GM12878 (cell line): ENCODE measurements around the gene SCUBE3. TPM values are rescaled to one million over a fixed set of nuclear protein-coding genes. Genes with fewer than 3 reads are reported as not detected.

Source experiments
- ASH2L ChIP-seq: fragments of 300-600, 200-600 bp; sonication (generic); IDR thresholded peaks from 2 replicates; pipeline ENCODE4 v1.6.1; 2017; ENCODE audit warnings: low read depth, mild to moderate bottlenecking, borderline replicate concordance
- ATF2 ChIP-seq: IDR thresholded peaks from 2 replicates; pipeline ENCODE4 v1.6.1; 2012; ENCODE audit warnings: low read length, inconsistent platforms
- CREM ChIP-seq: IDR thresholded peaks from 2 replicates; pipeline ENCODE4 v1.6.1; 2014; ENCODE audit warnings: antibody characterized with exemption, low read depth
- DPF2 ChIP-seq: fragments of 450-650 bp; IDR thresholded peaks from 2 replicates; pipeline ENCODE4 v1.6.1; 2017; ENCODE audit warnings: mild to moderate bottlenecking
- E4F1 ChIP-seq: fragments of 450-650 bp; IDR thresholded peaks from 2 replicates; pipeline ENCODE4 v1.6.1; 2018; ENCODE audit warnings: borderline replicate concordance, mild to moderate bottlenecking; ENCODE audit not compliant: partially characterized antibody
- ELK1 ChIP-seq: IDR thresholded peaks from 2 replicates; pipeline ENCODE4 v1.6.1; 2012; ENCODE audit warnings: low read depth, low read length, improper control_type of control experiment
- ESRRA ChIP-seq: IDR thresholded peaks from 2 replicates; pipeline ENCODE4 v1.6.1; 2012; ENCODE audit warnings: mild to moderate bottlenecking, low read length, improper control_type of control experiment
- FOXK2 ChIP-seq: fragments of 450-650 bp; IDR thresholded peaks from 2 replicates; pipeline ENCODE4 v1.6.1; 2017; ENCODE audit warnings: mild to moderate bottlenecking, moderate library complexity
- KAT2A ChIP-seq: conservative IDR thresholded peaks from 2 replicates; pipeline ENCODE4 v1.6.1; 2011; ENCODE audit warnings: low read depth, low read length; ENCODE audit not compliant: control insufficient read depth
- KLF5 ChIP-seq: fragments of 450-650 bp; IDR thresholded peaks from 2 replicates; pipeline ENCODE4 v1.6.1; 2014; ENCODE audit warnings: mild to moderate bottlenecking; ENCODE audit not compliant: partially characterized antibody
- LARP7 ChIP-seq: fragments of 450-650 bp; IDR thresholded peaks from 2 replicates; pipeline ENCODE4 v1.6.1; 2017; ENCODE audit warnings: mild to moderate bottlenecking
- MAX ChIP-seq: IDR thresholded peaks from 2 replicates; pipeline ENCODE4 v1.6.1; 2012; ENCODE audit warnings: low read depth, low read length, improper control_type of control experiment
- MEF2B ChIP-seq: fragments of 450-650 bp; IDR thresholded peaks from 2 replicates; pipeline ENCODE4 v1.6.1; 2018; ENCODE audit warnings: mild to moderate bottlenecking, moderate library complexity; ENCODE audit not compliant: partially characterized antibody, poor library complexity, severe bottlenecking
- MLLT1 ChIP-seq: fragments of 450-650 bp; IDR thresholded peaks from 2 replicates; pipeline ENCODE4 v1.6.1; 2016; ENCODE audit warnings: mild to moderate bottlenecking
- MYB ChIP-seq: fragments of 150-350 bp; IDR thresholded peaks from 2 replicates; pipeline ENCODE4 v1.6.1; 2014; ENCODE audit warnings: mild to moderate bottlenecking, low read depth, low read length, borderline replicate concordance
- NFXL1 ChIP-seq: fragments of 450-650 bp; IDR thresholded peaks from 2 replicates; pipeline ENCODE4 v1.6.1; 2017; ENCODE audit warnings: antibody characterized with exemption, mild to moderate bottlenecking, borderline replicate concordance
- NFYA ChIP-seq: IDR thresholded peaks from 2 replicates; pipeline ENCODE4 v1.6.1; 2011; ENCODE audit warnings: low read depth, mild to moderate bottlenecking, low read length, improper control_type of control experiment, borderline replicate concordance
- PKNOX1 ChIP-seq: fragments of 450-650 bp; IDR thresholded peaks from 2 replicates; pipeline ENCODE4 v1.6.1; 2016; ENCODE audit warnings: mild to moderate bottlenecking
- SMAD5 ChIP-seq: IDR thresholded peaks from 2 replicates; pipeline ENCODE4 v1.6.1; 2016; ENCODE audit warnings: antibody characterized with exemption, low read depth
- TAF1 ChIP-seq: IDR thresholded peaks from 2 replicates; pipeline ENCODE4 v1.6.1; 2011; ENCODE audit warnings: mild to moderate bottlenecking, low read depth, low read length, borderline replicate concordance
- polyA plus RNA-seq, 11 experiments: library from polyadenylated mRNA; depleted of rRNA in 4 of 11; unstranded in 6 of 11; stranded (reverse) in 5 of 11; fragments of >200 nt; fragmentation: Nextera tagmentation in 4 of 11; fragmentation: Illumina TruSeq in 1 of 11; extraction: Ambion mirVana in 4 of 11; extraction: Trizol in 1 of 11; gene quantifications; 1 replicate in 1 of 11; 2 replicates in 10 of 11; pipeline versions ENCODE4 v1.2.1 to v1.2.3, GENCODE V29; 2011 to 2016; ENCODE audit warnings: inconsistent platforms in 2 of 11, missing spikeins in 2 of 11, low read depth in 1 of 11
- total RNA-seq, 4 experiments: library from RNA; depleted of rRNA in 3 of 4; stranded (reverse); fragments of >200 nt in 3 of 4; fragmentation: Illumina TruSeq in 1 of 4; extraction: Trizol in 1 of 4; gene quantifications; 2 replicates each; pipeline versions ENCODE4 v1.2.1 to v1.2.3, GENCODE V29; 2013 to 2021

SCUBE3 gene
- total and polyA plus RNA-seq, 10 of the 15 experiments (the other 5 are each of a cell fraction or from before 2014, with no cell fraction given), result under 0.01 to 0.20 (median 0.07) TPM; not detected in 4

- TF ChIP-seq E4F1, result peak; percentile 25
- TF ChIP-seq ESRRA, result no peak
- peak; percentile 75; the same call in 1 of the 2 replicates for TF ChIP-seq MAX
- TF ChIP-seq SMAD5, result no peak; the same call in 1 of the 2 replicates
- peak; percentile 44 for TF ChIP-seq ELK1
- TF ChIP-seq NFXL1, result no peak
- TF ChIP-seq MYB, result peak; percentile 64; the same call in 1 of the 2 replicates
- peak; percentile 35; the same call in 1 of the 2 replicates for TF ChIP-seq CREM
- TF ChIP-seq FOXK2, result peak; percentile 54
- no peak for TF ChIP-seq KLF5
- TF ChIP-seq ATF2, result no peak
- TF ChIP-seq LARP7, result peak; percentile 81
- no peak for TF ChIP-seq KAT2A
- TF ChIP-seq NFYA, result no peak
- peak; percentile 68 for TF ChIP-seq MLLT1
- TF ChIP-seq DPF2, result peak; percentile 81
- no peak for TF ChIP-seq PKNOX1
- TF ChIP-seq TAF1, result peak; percentile 68; the same call in 1 of the 2 replicates
- TF ChIP-seq ASH2L, result no peak
- no peak for TF ChIP-seq MEF2B
Measured at GRCh38 chr6:35297601-35298481, 84.1 kb downstream of the SCUBE3 start, which contains the start of gene DEF6 (continued).
